Endothelial cell of umbilical vein (primary cell): ENCODE results near the gene OSBPL1A. TPM values are rescaled to one million over a fixed set of nuclear protein-coding genes. Genes with fewer than 3 reads are reported as not detected.

ENCODE experiments used
- BruUV-seq: library from RNA; stranded (reverse); fragments of 400-500 nt; replicated peaks from 2 replicates; lab custom pipeline; 2021; lab: Mats Ljungman, UMichigan
- CTCF ChIA-PET: fragments of 300-600, 350-600 bp; sonication (Branson Sonifier 250); formaldehyde crosslinking; loops from one replicate; lab custom pipeline; 2021; ENCODE audit warnings: antibody characterized with exemption, inconsistent platforms; lab: Charles Lee
- POLR2A ChIA-PET: fragments of 300-600, 350-600 bp; sonication (Branson Sonifier 250); formaldehyde crosslinking; loops from one replicate; lab custom pipeline; 2021; ENCODE audit warnings: antibody characterized with exemption, inconsistent platforms; lab: Charles Lee
- DNase-seq: peaks from one replicate; pipeline ENCODE4 v3.0.0-alpha.2; 2011; ENCODE audit warnings: low read depth, low spot score
- FAIRE-seq: peaks from 2 replicates; lab custom pipeline; 2011; peaks lifted over from hg19 to GRCh38; lab: Jason Lieb, UNC
- H2AFZ ChIP-seq: 2 replicates; pipeline ENCODE4 v1.6.0; 2012; ENCODE audit warnings: low read depth, low read length, control low read depth, inconsistent platforms
- H3K27ac ChIP-seq: 2 replicates; pipeline ENCODE4 v1.5.1; 2011; ENCODE audit warnings: low read depth, mild to moderate bottlenecking, control low read depth, low read length, moderate library complexity; ENCODE audit not compliant: insufficient read depth
- H3K27me3 ChIP-seq, 2 experiments: 2 replicates each; pipeline versions ENCODE4 v1.6.0 to v1.6.1; 2011; ENCODE audit warnings: low read length in 2 of 2, mixed read lengths in 1 of 2; ENCODE audit not compliant: control insufficient read depth in 2 of 2, insufficient read depth in 2 of 2
- H3K36me3 ChIP-seq, 2 experiments: 2 replicates in 1 of 2; 3 replicates in 1 of 2; pipeline ENCODE4 v1.5.1; 2011; ENCODE audit warnings: low read length in 2 of 2, mild to moderate bottlenecking in 1 of 2, moderate library complexity in 1 of 2; ENCODE audit not compliant: control insufficient read depth in 2 of 2, insufficient read depth in 2 of 2; ENCODE audit errors: extremely low read depth in 1 of 2
- H3K4me1 ChIP-seq: 3 replicates; pipeline ENCODE4 v1.5.1; 2011; ENCODE audit warnings: mild to moderate bottlenecking, low read length; ENCODE audit not compliant: control insufficient read depth, insufficient read depth; ENCODE audit errors: extremely low read depth
- H3K4me2 ChIP-seq: 2 replicates; pipeline ENCODE4 v1.6.1; 2011; ENCODE audit warnings: low read length, control low read depth, mixed read lengths; ENCODE audit not compliant: insufficient read depth
- H3K4me3 ChIP-seq, 3 experiments: fragments of 200-600 bp in 1 of 3; sonication (generic), shearing (Covaris generic) in 1 of 3; replicated peaks in 1 of 3; 2 replicates each; pipeline ENCODE4 v1.5.1; 2011 to 2016; ENCODE audit warnings: control low read depth in 3 of 3, low read length in 3 of 3, mild to moderate bottlenecking in 2 of 3, inconsistent platforms in 1 of 3, low read depth in 1 of 3, moderate library complexity in 1 of 3; ENCODE audit not compliant: insufficient read depth in 1 of 3
- H3K79me2 ChIP-seq: 2 replicates; pipeline ENCODE4 v1.6.0; 2012; ENCODE audit warnings: low read length, inconsistent platforms; ENCODE audit not compliant: control insufficient read depth, insufficient read depth
- H3K9ac ChIP-seq: replicated peaks from 2 replicates; pipeline ENCODE3; 2011; ENCODE audit warnings: low read length, control low read depth; ENCODE audit not compliant: insufficient read depth; ENCODE audit errors: extremely low read depth
- H3K9me1 ChIP-seq: replicated peaks from 3 replicates; pipeline ENCODE4 v1.6.0; 2011; ENCODE audit warnings: mild to moderate bottlenecking, low read length; ENCODE audit not compliant: control insufficient read depth, insufficient read depth; ENCODE audit errors: extremely low read depth
- H3K9me3 ChIP-seq: replicated peaks from 2 replicates; pipeline ENCODE4 v1.5.1; 2012; ENCODE audit warnings: low read length, inconsistent platforms; ENCODE audit not compliant: control insufficient read depth, insufficient read depth
- H4K20me1 ChIP-seq: replicated peaks from 2 replicates; pipeline ENCODE3; 2011; ENCODE audit warnings: mild to moderate bottlenecking, low read length; ENCODE audit not compliant: control insufficient read depth, insufficient read depth; ENCODE audit errors: extremely low read depth
- EZH2 ChIP-seq: IDR thresholded peaks from 2 replicates; pipeline ENCODE4 v1.6.1; 2012; ENCODE audit warnings: borderline replicate concordance, low read depth, mild to moderate bottlenecking, moderate library complexity, low read length, inconsistent platforms; ENCODE audit not compliant: severe bottlenecking
- FOS ChIP-seq: IDR thresholded peaks from 2 replicates; pipeline ENCODE4 v1.6.1; 2011; ENCODE audit warnings: mild to moderate bottlenecking, low read length, moderate library complexity, borderline replicate concordance; ENCODE audit not compliant: insufficient read depth
- GATA2 ChIP-seq: IDR thresholded peaks from 2 replicates; pipeline ENCODE4 v1.7.0; 2011; ENCODE audit warnings: low read depth, mild to moderate bottlenecking, moderate library complexity, mixed read lengths, low read length; ENCODE audit not compliant: insufficient read length, insufficient read depth
- JUN ChIP-seq: IDR thresholded peaks from 2 replicates; pipeline ENCODE4 v1.6.1; 2011; ENCODE audit warnings: borderline replicate concordance, low read depth; ENCODE audit not compliant: insufficient read length, insufficient read depth
- MAX ChIP-seq: IDR thresholded peaks from 2 replicates; pipeline ENCODE4 v1.6.1; 2011; ENCODE audit not compliant: insufficient read depth, insufficient read length
- MYC ChIP-seq: IDR thresholded peaks from one replicate; pipeline ENCODE4 v1.6.1; 2011; ENCODE audit warnings: mild to moderate bottlenecking, low read depth, low read length
- POLR2A ChIP-seq: IDR thresholded peaks from 2 replicates; pipeline ENCODE4 v1.6.1; 2012; ENCODE audit warnings: low read depth, mild to moderate bottlenecking, control low read depth, low read length
- POLR2AphosphoS5 ChIP-seq: IDR thresholded peaks from 2 replicates; pipeline ENCODE4 v1.6.1; 2012; ENCODE audit warnings: low read depth, mild to moderate bottlenecking, control low read depth, low read length, moderate library complexity; ENCODE audit not compliant: insufficient read depth
- dilution Hi-C: fragments of 300-500 bp; cut with MboI; formaldehyde crosslinking; loops from one replicate; pipeline ENCODE4 v1.15.0; 2019; ENCODE audit warnings: low sequenced_read_pairs; ENCODE audit not compliant: extremely low pct_ligation_motif_present
- intact Hi-C: fragments of 100-400 bp; cut with micrococcal nuclease; formaldehyde crosslinking; loops from one replicate; pipeline ENCODE4 v1.10.0; 2022
- polyA plus RNA-seq, 4 experiments: library from polyadenylated mRNA; depleted of rRNA in 3 of 4; stranded (reverse) in 3 of 4; unstranded in 1 of 4; fragments of >200 nt; gene quantifications; 2 replicates each; pipeline versions ENCODE4 v1.2.1 to v1.2.3, GENCODE V29; 2011 to 2012; ENCODE audit warnings: missing spikeins in 1 of 4
- total RNA-seq: library from RNA; stranded (reverse); gene quantifications from 2 replicates; pipeline ENCODE4 v1.2.3, GENCODE V29; 2021
- TF ChIP-seq, protein P1 (sequence below), 2 donors: IDR thresholded peaks; 1 replicate in 1 of 2; 2 replicates in 1 of 2; pipeline ENCODE4 v1.5.1; 2011; ENCODE audit warnings: low read length in 2 of 2, mild to moderate bottlenecking in 2 of 2, moderate library complexity in 2 of 2, control low read depth in 1 of 2, inconsistent platforms in 1 of 2, low read depth in 1 of 2; ENCODE audit not compliant: insufficient read depth in 1 of 2; ENCODE audit errors: extremely low read depth in 1 of 2

Gene OSBPL1A
- total and polyA plus RNA-seq, 2 donors (not counting 3 experiments of a cell fraction or from before 2014, with no cell fraction given), result 6.4 to 16.5 TPM

- POLR2A ChIA-PET, result no interaction called here
- dilution Hi-C loops, result no loop called here
These were observed 24.3 kb downstream of the OSBPL1A start for GRCh38 chr18:24373328-24373727.

More at GRCh38 chr18:24373328-24373727, 24.3 kb downstream of the OSBPL1A start:
- TF ChIP-seq MYC (no peak), GATA2 (no peak), POLR2A (no peak), MAX (no peak), JUN (no peak), POLR2AphosphoS5 (no peak), FOS (no peak), EZH2 (no peak)
- TF ChIP-seq, protein P1, sequence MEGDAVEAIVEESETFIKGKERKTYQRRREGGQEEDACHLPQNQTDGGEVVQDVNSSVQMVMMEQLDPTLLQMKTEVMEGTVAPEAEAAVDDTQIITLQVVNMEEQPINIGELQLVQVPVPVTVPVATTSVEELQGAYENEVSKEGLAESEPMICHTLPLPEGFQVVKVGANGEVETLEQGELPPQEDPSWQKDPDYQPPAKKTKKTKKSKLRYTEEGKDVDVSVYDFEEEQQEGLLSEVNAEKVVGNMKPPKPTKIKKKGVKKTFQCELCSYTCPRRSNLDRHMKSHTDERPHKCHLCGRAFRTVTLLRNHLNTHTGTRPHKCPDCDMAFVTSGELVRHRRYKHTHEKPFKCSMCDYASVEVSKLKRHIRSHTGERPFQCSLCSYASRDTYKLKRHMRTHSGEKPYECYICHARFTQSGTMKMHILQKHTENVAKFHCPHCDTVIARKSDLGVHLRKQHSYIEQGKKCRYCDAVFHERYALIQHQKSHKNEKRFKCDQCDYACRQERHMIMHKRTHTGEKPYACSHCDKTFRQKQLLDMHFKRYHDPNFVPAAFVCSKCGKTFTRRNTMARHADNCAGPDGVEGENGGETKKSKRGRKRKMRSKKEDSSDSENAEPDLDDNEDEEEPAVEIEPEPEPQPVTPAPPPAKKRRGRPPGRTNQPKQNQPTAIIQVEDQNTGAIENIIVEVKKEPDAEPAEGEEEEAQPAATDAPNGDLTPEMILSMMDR (IDR thresholded peaks at IDR 0.05; ENCODE audit: extremely low read depth in 1 of 2, insufficient read depth in 1 of 2, low read depth in 1 of 2, low read length in 2 of 2), result no peak
- Histone ChIP-seq H2AFZ (no peak overlapping the region), H3K9me3 (no peaks in the 10 kb centered on the region), H3K27me3 (no peaks in the 10 kb centered on the region), H4K20me1 (no peaks in the 10 kb centered on the region), H3K4me2 (no peak overlapping the region), H3K4me3 (no peak overlapping the region), H3K9me1 (no peaks in the 10 kb centered on the region), H3K9ac (no peak overlapping the region), H3K4me1 (peaks cover 10% of the 10 kb centered on the region), H3K79me2 (no peaks in the 10 kb centered on the region), H3K27ac (no peak overlapping the region), H3K36me3 (no peaks in the 10 kb centered on the region)
- no peak for DNase-seq
- CTCF ChIA-PET, result interaction anchor here (1.0 to 1.3 kb wide), 2 partner anchors 11 to 13 kb away, joined by 3 to 5 read pairs; no protein-coding TSS in a partner anchor
- BruUV-seq, result no TSS peak
- no peak for FAIRE-seq
- intact Hi-C loops, result no loop called here
